ENCODE data around the gene FOXJ3. TPM values are rescaled to one million over a fixed set of nuclear protein-coding genes. Genes with fewer than 3 reads are reported as not detected.

The FOXJ3 gene
- total and polyA plus RNA-seq, 2 of the 13 experiments (the other 11 are each of a cell fraction or from before 2014, with no cell fraction given), result 16.6 to 48.5 TPM

DNA sequence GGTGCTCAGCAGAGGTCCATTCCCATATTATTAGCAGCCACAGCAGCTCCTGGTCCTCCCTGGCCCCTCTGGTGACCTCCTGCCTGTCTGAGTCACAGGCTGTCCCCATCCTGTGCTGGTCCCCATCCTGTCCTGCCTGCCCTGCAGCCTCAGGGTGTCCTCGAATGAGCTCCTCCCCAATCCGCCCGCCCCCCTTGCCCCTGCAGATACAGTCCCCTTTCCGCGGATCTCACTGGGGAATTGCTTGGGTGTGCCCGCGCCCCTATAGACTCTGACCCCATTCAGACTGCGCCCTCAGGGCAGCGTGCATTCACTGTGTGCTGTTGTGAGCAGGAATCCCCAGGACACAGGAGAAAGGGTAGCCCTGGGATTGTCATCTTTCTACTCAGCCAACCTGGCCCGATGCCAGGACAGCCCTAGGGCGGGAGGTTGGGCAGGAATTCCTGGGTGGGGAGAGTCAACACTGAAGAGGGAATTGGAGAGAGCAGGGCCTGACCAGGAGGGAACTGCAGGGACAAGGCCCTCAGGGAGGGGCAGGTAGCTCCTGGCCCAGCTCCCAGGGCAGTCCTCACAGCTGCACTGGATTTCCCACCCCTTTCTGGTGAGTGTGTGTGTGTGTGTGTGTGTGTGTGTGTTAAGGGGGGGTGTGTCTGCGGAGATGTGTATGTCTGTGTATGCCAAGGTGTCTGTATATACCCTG is 169.4 kb downstream of the FOXJ3 start (continued):
- no peak for TF ChIP-seq SALL2 (CRISPR knock-in tag; IDR thresholded peaks at IDR 0.05)
- 0 out of 2 replicates have a peak, but pooled peaks have one; percentile 17 for TF ChIP-seq POGZ (CRISPR knock-in tag; IDR thresholded peaks at IDR 0.05)
- TF ChIP-seq KLF15 (CRISPR knock-in tag; IDR thresholded peaks at IDR 0.05; ENCODE audit: borderline replicate concordance), result no peak
- no peak for TF ChIP-seq ELF1 (CRISPR knock-in tag; IDR thresholded peaks at IDR 0.05)
- no peak for TF ChIP-seq ZNF234 (CRISPR knock-in tag; conservative IDR thresholded peaks at IDR 0.05)
- TF ChIP-seq, protein P1, sequence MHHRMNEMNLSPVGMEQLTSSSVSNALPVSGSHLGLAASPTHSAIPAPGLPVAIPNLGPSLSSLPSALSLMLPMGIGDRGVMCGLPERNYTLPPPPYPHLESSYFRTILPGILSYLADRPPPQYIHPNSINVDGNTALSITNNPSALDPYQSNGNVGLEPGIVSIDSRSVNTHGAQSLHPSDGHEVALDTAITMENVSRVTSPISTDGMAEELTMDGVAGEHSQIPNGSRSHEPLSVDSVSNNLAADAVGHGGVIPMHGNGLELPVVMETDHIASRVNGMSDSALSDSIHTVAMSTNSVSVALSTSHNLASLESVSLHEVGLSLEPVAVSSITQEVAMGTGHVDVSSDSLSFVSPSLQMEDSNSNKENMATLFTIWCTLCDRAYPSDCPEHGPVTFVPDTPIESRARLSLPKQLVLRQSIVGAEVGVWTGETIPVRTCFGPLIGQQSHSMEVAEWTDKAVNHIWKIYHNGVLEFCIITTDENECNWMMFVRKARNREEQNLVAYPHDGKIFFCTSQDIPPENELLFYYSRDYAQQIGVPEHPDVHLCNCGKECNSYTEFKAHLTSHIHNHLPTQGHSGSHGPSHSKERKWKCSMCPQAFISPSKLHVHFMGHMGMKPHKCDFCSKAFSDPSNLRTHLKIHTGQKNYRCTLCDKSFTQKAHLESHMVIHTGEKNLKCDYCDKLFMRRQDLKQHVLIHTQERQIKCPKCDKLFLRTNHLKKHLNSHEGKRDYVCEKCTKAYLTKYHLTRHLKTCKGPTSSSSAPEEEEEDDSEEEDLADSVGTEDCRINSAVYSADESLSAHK (CRISPR knock-in tag; IDR thresholded peaks at IDR 0.05; ENCODE audit: borderline replicate concordance), result no peak
- TF ChIP-seq ZEB1 (IDR thresholded peaks at IDR 0.05; ENCODE audit: insufficient replicate concordance, low read depth), result no peak
- TF ChIP-seq ZBTB38 (CRISPR knock-in tag; IDR thresholded peaks at IDR 0.05), result 0 out of 2 replicates have a peak, but pooled peaks have one; percentile 13
- 0 out of 2 replicates have a peak, but pooled peaks have one; percentile 38 for TF ChIP-seq GATAD2A (CRISPR knock-in tag; IDR thresholded peaks at IDR 0.05)
- no peak for TF ChIP-seq TSC22D2 (CRISPR knock-in tag; IDR thresholded peaks at IDR 0.05; ENCODE audit: borderline replicate concordance)
- peak; percentile 30; the same call in 1 of the 2 replicates for TF ChIP-seq SALL1 (CRISPR knock-in tag; IDR thresholded peaks at IDR 0.05)
- TF ChIP-seq PPARG (CRISPR knock-in tag; conservative IDR thresholded peaks at IDR 0.05), result no peak
- no peak for TF ChIP-seq KDM5B (CRISPR knock-in tag; IDR thresholded peaks at IDR 0.05; ENCODE audit: borderline replicate concordance)
- TF ChIP-seq FOXA1 (IDR thresholded peaks at IDR 0.05), result no peak
- TF ChIP-seq FOXA1 (CRISPR knock-in tag; IDR thresholded peaks at IDR 0.05), result peak; percentile 79
- TF ChIP-seq, protein P2, sequence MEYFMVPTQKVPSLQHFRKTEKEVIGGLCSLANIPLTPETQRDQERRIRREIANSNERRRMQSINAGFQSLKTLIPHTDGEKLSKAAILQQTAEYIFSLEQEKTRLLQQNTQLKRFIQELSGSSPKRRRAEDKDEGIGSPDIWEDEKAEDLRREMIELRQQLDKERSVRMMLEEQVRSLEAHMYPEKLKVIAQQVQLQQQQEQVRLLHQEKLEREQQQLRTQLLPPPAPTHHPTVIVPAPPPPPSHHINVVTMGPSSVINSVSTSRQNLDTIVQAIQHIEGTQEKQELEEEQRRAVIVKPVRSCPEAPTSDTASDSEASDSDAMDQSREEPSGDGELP (IDR thresholded peaks at IDR 0.05; ENCODE audit: borderline replicate concordance, low read depth), result peak; percentile 31; the same call in 1 of the 2 replicates
- TF ChIP-seq KDM6A (CRISPR knock-in tag; IDR thresholded peaks at IDR 0.05; ENCODE audit: low read depth), result no peak
- peak; percentile 15; the same call in 1 of the 2 replicates for TF ChIP-seq GABPA (IDR thresholded peaks at IDR 0.05; ENCODE audit: low read depth, low read length)
- TF ChIP-seq GABPA (CRISPR knock-in tag; IDR thresholded peaks at IDR 0.05; ENCODE audit: low read depth), result no peak
- 0 out of 2 replicates have a peak, but pooled peaks have one; percentile 40 for TF ChIP-seq RXRB (CRISPR knock-in tag; IDR thresholded peaks at IDR 0.05; ENCODE audit: borderline replicate concordance)
- no peak for TF ChIP-seq ATM (IDR thresholded peaks at IDR 0.05; ENCODE audit: borderline replicate concordance)
- no peak for TF ChIP-seq ZNF143 (CRISPR knock-in tag; IDR thresholded peaks at IDR 0.05)
- peak; percentile 30; the same call in 1 of the 2 replicates for TF ChIP-seq HDAC1 (CRISPR knock-in tag; IDR thresholded peaks at IDR 0.05)
- TF ChIP-seq, protein P3, sequence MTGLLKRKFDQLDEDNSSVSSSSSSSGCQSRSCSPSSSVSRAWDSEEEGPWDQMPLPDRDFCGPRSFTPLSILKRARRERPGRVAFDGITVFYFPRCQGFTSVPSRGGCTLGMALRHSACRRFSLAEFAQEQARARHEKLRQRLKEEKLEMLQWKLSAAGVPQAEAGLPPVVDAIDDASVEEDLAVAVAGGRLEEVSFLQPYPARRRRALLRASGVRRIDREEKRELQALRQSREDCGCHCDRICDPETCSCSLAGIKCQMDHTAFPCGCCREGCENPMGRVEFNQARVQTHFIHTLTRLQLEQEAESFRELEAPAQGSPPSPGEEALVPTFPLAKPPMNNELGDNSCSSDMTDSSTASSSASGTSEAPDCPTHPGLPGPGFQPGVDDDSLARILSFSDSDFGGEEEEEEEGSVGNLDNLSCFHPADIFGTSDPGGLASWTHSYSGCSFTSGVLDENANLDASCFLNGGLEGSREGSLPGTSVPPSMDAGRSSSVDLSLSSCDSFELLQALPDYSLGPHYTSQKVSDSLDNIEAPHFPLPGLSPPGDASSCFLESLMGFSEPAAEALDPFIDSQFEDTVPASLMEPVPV (CRISPR knock-in tag; IDR thresholded peaks at IDR 0.05), result no peak
